Breast epithelium (tissue), 3 donors: ENCODE measurements around the gene VMP1.

Experiments
- CTCF ChIP-seq, 3 donors: fragments of 450-650 bp; IDR thresholded peaks; one replicate each; pipeline ENCODE4 v1.5.1; 2016 to 2017; ENCODE audit warnings: antibody characterized with exemption in 3 of 3, mild to moderate bottlenecking in 3 of 3, moderate library complexity in 3 of 3
- POLR2A ChIP-seq: fragments of 450-650 bp; IDR thresholded peaks from one replicate; pipeline ENCODE4 v1.6.1; 2016; ENCODE audit warnings: antibody characterized with exemption, mild to moderate bottlenecking, moderate library complexity

DNA sequence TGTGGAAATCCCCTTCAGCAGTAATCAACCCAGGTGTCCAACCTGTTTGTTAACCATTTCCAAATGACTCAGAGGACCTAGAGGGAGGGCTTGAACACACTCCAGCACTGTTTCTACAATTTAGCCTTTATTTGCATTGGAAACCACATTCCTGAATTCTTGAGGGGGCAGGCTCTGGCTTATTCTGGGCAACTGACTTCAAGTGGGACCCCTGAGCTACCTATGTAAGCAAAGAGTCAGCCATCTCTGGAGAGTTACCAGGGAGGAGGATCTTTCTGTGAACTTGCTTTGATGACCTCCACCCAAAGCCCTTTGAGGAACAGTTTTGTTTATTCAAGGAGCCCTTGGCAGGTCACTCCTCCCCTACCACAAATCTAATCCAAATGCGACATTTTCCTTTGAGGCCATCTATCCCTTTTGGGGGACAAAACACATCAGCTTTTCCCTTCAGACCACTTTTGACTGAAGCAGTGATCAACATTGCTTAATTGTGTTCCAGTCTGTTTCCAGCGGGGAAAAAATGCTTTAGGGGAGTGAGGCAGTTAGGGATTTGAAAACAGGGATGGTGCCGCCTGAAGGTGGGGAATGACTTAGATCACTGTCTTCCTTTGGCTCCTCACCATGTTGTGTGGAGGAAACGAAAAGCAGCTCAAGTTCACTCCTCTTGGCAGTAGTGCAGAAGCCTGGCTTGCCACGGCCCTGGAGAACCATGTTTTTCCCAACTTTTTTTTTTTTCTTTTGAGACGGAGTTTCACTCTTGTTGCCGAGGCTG, 139.1 kb downstream of the VMP1 start:
- TF ChIP-seq CTCF (IDR thresholded peaks at IDR 0.05), result no peak
- TF ChIP-seq POLR2A, result no peak
